Endothelial cell of umbilical vein (primary cell): ENCODE data around the gene NANOS1. TPM values are rescaled to one million over a fixed set of nuclear protein-coding genes. Genes with fewer than 3 reads are reported as not detected.

Experiments
- BruUV-seq: library from RNA; stranded (reverse); fragments of 400-500 nt; replicated peaks from 2 replicates; lab custom pipeline; 2021; lab: Mats Ljungman, UMichigan
- CTCF ChIA-PET: fragments of 300-600, 350-600 bp; sonication (Branson Sonifier 250); formaldehyde crosslinking; loops from one replicate; lab custom pipeline; 2021; ENCODE audit warnings: antibody characterized with exemption, inconsistent platforms; lab: Charles Lee
- POLR2A ChIA-PET: fragments of 300-600, 350-600 bp; sonication (Branson Sonifier 250); formaldehyde crosslinking; loops from one replicate; lab custom pipeline; 2021; ENCODE audit warnings: antibody characterized with exemption, inconsistent platforms; lab: Charles Lee
- DNase-seq: peaks from one replicate; pipeline ENCODE4 v3.0.0-alpha.2; 2011; ENCODE audit warnings: low read depth, low spot score
- FAIRE-seq: peaks from 2 replicates; lab custom pipeline; 2011; peaks lifted over from hg19 to GRCh38; lab: Jason Lieb, UNC
- H2AFZ ChIP-seq: 2 replicates; pipeline ENCODE4 v1.6.0; 2012; ENCODE audit warnings: low read depth, low read length, control low read depth, inconsistent platforms
- H3K27ac ChIP-seq: 2 replicates; pipeline ENCODE4 v1.5.1; 2011; ENCODE audit warnings: low read depth, mild to moderate bottlenecking, control low read depth, low read length, moderate library complexity; ENCODE audit not compliant: insufficient read depth
- H3K27me3 ChIP-seq, 2 experiments: 2 replicates each; pipeline versions ENCODE4 v1.6.0 to v1.6.1; 2011; ENCODE audit warnings: low read length in 2 of 2, mixed read lengths in 1 of 2; ENCODE audit not compliant: control insufficient read depth in 2 of 2, insufficient read depth in 2 of 2
- H3K36me3 ChIP-seq, 2 experiments: 2 replicates in 1 of 2; 3 replicates in 1 of 2; pipeline ENCODE4 v1.5.1; 2011; ENCODE audit warnings: low read length in 2 of 2, mild to moderate bottlenecking in 1 of 2, moderate library complexity in 1 of 2; ENCODE audit not compliant: control insufficient read depth in 2 of 2, insufficient read depth in 2 of 2; ENCODE audit errors: extremely low read depth in 1 of 2
- H3K4me1 ChIP-seq: 3 replicates; pipeline ENCODE4 v1.5.1; 2011; ENCODE audit warnings: mild to moderate bottlenecking, low read length; ENCODE audit not compliant: control insufficient read depth, insufficient read depth; ENCODE audit errors: extremely low read depth
- H3K4me2 ChIP-seq: 2 replicates; pipeline ENCODE4 v1.6.1; 2011; ENCODE audit warnings: low read length, control low read depth, mixed read lengths; ENCODE audit not compliant: insufficient read depth
- H3K4me3 ChIP-seq, 3 experiments: fragments of 200-600 bp in 1 of 3; sonication (generic), shearing (Covaris generic) in 1 of 3; replicated peaks in 1 of 3; 2 replicates each; pipeline ENCODE4 v1.5.1; 2011 to 2016; ENCODE audit warnings: control low read depth in 3 of 3, low read length in 3 of 3, mild to moderate bottlenecking in 2 of 3, inconsistent platforms in 1 of 3, low read depth in 1 of 3, moderate library complexity in 1 of 3; ENCODE audit not compliant: insufficient read depth in 1 of 3
- H3K79me2 ChIP-seq: 2 replicates; pipeline ENCODE4 v1.6.0; 2012; ENCODE audit warnings: low read length, inconsistent platforms; ENCODE audit not compliant: control insufficient read depth, insufficient read depth
- H3K9ac ChIP-seq: replicated peaks from 2 replicates; pipeline ENCODE3; 2011; ENCODE audit warnings: low read length, control low read depth; ENCODE audit not compliant: insufficient read depth; ENCODE audit errors: extremely low read depth
- H3K9me1 ChIP-seq: replicated peaks from 3 replicates; pipeline ENCODE4 v1.6.0; 2011; ENCODE audit warnings: mild to moderate bottlenecking, low read length; ENCODE audit not compliant: control insufficient read depth, insufficient read depth; ENCODE audit errors: extremely low read depth
- H3K9me3 ChIP-seq: replicated peaks from 2 replicates; pipeline ENCODE4 v1.5.1; 2012; ENCODE audit warnings: low read length, inconsistent platforms; ENCODE audit not compliant: control insufficient read depth, insufficient read depth
- H4K20me1 ChIP-seq: replicated peaks from 2 replicates; pipeline ENCODE3; 2011; ENCODE audit warnings: mild to moderate bottlenecking, low read length; ENCODE audit not compliant: control insufficient read depth, insufficient read depth; ENCODE audit errors: extremely low read depth
- EZH2 ChIP-seq: IDR thresholded peaks from 2 replicates; pipeline ENCODE4 v1.6.1; 2012; ENCODE audit warnings: borderline replicate concordance, low read depth, mild to moderate bottlenecking, moderate library complexity, low read length, inconsistent platforms; ENCODE audit not compliant: severe bottlenecking
- FOS ChIP-seq: IDR thresholded peaks from 2 replicates; pipeline ENCODE4 v1.6.1; 2011; ENCODE audit warnings: mild to moderate bottlenecking, low read length, moderate library complexity, borderline replicate concordance; ENCODE audit not compliant: insufficient read depth
- GATA2 ChIP-seq: IDR thresholded peaks from 2 replicates; pipeline ENCODE4 v1.7.0; 2011; ENCODE audit warnings: low read depth, mild to moderate bottlenecking, moderate library complexity, mixed read lengths, low read length; ENCODE audit not compliant: insufficient read length, insufficient read depth
- JUN ChIP-seq: IDR thresholded peaks from 2 replicates; pipeline ENCODE4 v1.6.1; 2011; ENCODE audit warnings: borderline replicate concordance, low read depth; ENCODE audit not compliant: insufficient read length, insufficient read depth
- MYC ChIP-seq: IDR thresholded peaks from one replicate; pipeline ENCODE4 v1.6.1; 2011; ENCODE audit warnings: mild to moderate bottlenecking, low read depth, low read length
- POLR2A ChIP-seq: IDR thresholded peaks from 2 replicates; pipeline ENCODE4 v1.6.1; 2012; ENCODE audit warnings: low read depth, mild to moderate bottlenecking, control low read depth, low read length
- POLR2AphosphoS5 ChIP-seq: IDR thresholded peaks from 2 replicates; pipeline ENCODE4 v1.6.1; 2012; ENCODE audit warnings: low read depth, mild to moderate bottlenecking, control low read depth, low read length, moderate library complexity; ENCODE audit not compliant: insufficient read depth
- dilution Hi-C: fragments of 300-500 bp; cut with MboI; formaldehyde crosslinking; loops from one replicate; pipeline ENCODE4 v1.15.0; 2019; ENCODE audit warnings: low sequenced_read_pairs; ENCODE audit not compliant: extremely low pct_ligation_motif_present
- intact Hi-C: fragments of 100-400 bp; cut with micrococcal nuclease; formaldehyde crosslinking; loops from one replicate; pipeline ENCODE4 v1.10.0; 2022
- polyA plus RNA-seq, 4 experiments: library from polyadenylated mRNA; depleted of rRNA in 3 of 4; stranded (reverse) in 3 of 4; unstranded in 1 of 4; fragments of >200 nt; gene quantifications; 2 replicates each; pipeline versions ENCODE4 v1.2.1 to v1.2.3, GENCODE V29; 2011 to 2012; ENCODE audit warnings: missing spikeins in 1 of 4
- total RNA-seq: library from RNA; stranded (reverse); gene quantifications from 2 replicates; pipeline ENCODE4 v1.2.3, GENCODE V29; 2021
- TF ChIP-seq, protein P1 (sequence below), 2 donors: IDR thresholded peaks; 1 replicate in 1 of 2; 2 replicates in 1 of 2; pipeline ENCODE4 v1.5.1; 2011; ENCODE audit warnings: low read length in 2 of 2, mild to moderate bottlenecking in 2 of 2, moderate library complexity in 2 of 2, control low read depth in 1 of 2, inconsistent platforms in 1 of 2, low read depth in 1 of 2; ENCODE audit not compliant: insufficient read depth in 1 of 2; ENCODE audit errors: extremely low read depth in 1 of 2
- TF ChIP-seq, protein P2 (sequence below): IDR thresholded peaks from 2 replicates; pipeline ENCODE4 v1.6.1; 2011; ENCODE audit not compliant: insufficient read depth, insufficient read length

NANOS1 gene
- total and polyA plus RNA-seq, 2 donors (not counting 3 experiments of a cell fraction or from before 2014, with no cell fraction given), result 0.29 to 0.40 TPM

DNA sequence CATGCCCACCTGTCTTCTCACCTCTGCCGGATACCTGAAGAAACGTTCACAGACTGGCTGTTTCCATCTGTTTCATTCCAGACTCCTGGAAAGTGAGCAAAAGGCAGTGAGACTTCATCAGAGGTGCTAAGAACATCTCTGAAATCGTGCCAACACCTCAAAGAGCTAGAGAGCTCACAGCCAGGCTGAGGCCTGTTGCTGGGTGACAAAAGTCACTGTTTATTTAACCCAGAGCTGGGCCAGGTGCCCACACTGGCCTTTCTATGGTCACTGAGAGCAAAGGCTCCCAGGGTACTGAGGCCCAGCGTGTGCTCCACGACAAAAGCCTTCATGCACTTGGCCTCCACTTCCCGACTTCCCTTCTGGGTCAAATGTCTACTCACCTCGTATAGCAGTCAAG lies 3.7 kb upstream of the NANOS1 start:
- no peak overlapping the region for H3K4me2 ChIP-seq
- DNase-seq (no peak), FAIRE-seq (no peak)
- BruUV-seq, result no TSS peak
- H3K4me1 ChIP-seq, result peaks cover 2% of the 10 kb centered on the region
- H3K27me3 ChIP-seq, result no peaks in the 10 kb centered on the region
- H2AFZ ChIP-seq, result no peak overlapping the region
- H3K36me3 ChIP-seq, result no peaks in the 10 kb centered on the region
- dilution Hi-C loops (no loop called here), intact Hi-C loops (loop anchor here (5.0 kb wide), 1 partner anchor 153 kb away; no protein-coding TSS in a partner anchor)
- no peaks in the 10 kb centered on the region for H3K9me1 ChIP-seq
- ChIA-PET CTCF (interaction anchor here (2.0 kb wide), 1 partner anchor 457 kb away, joined by 8 read pairs; no protein-coding TSS in a partner anchor), POLR2A (interaction anchor here (0.6 kb wide), 1 partner anchor 1868 kb away, joined by 3 read pairs; no protein-coding TSS in a partner anchor)
- TF ChIP-seq, protein P1, sequence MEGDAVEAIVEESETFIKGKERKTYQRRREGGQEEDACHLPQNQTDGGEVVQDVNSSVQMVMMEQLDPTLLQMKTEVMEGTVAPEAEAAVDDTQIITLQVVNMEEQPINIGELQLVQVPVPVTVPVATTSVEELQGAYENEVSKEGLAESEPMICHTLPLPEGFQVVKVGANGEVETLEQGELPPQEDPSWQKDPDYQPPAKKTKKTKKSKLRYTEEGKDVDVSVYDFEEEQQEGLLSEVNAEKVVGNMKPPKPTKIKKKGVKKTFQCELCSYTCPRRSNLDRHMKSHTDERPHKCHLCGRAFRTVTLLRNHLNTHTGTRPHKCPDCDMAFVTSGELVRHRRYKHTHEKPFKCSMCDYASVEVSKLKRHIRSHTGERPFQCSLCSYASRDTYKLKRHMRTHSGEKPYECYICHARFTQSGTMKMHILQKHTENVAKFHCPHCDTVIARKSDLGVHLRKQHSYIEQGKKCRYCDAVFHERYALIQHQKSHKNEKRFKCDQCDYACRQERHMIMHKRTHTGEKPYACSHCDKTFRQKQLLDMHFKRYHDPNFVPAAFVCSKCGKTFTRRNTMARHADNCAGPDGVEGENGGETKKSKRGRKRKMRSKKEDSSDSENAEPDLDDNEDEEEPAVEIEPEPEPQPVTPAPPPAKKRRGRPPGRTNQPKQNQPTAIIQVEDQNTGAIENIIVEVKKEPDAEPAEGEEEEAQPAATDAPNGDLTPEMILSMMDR (IDR thresholded peaks at IDR 0.05; ENCODE audit: extremely low read depth in 1 of 2, insufficient read depth in 1 of 2, low read depth in 1 of 2, low read length in 2 of 2), result no peak
- no peak for TF ChIP-seq FOS
- no peak for TF ChIP-seq POLR2AphosphoS5
- TF ChIP-seq MYC, result no peak
- no peak for TF ChIP-seq POLR2A
- TF ChIP-seq, protein P2, sequence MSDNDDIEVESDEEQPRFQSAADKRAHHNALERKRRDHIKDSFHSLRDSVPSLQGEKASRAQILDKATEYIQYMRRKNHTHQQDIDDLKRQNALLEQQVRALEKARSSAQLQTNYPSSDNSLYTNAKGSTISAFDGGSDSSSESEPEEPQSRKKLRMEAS, result no peak
- TF ChIP-seq GATA2, result no peak
- no peak for TF ChIP-seq EZH2
- TF ChIP-seq JUN, result no peak
- H3K9me3 ChIP-seq, result no peaks in the 10 kb centered on the region
- H3K4me3 ChIP-seq, result no peak overlapping the region
- no peaks in the 10 kb centered on the region for H4K20me1 ChIP-seq
- no peak overlapping the region for H3K27ac ChIP-seq
- no peak overlapping the region for H3K9ac ChIP-seq
- H3K79me2 ChIP-seq, result no peaks in the 10 kb centered on the region
